Progenitor cell of endocrine pancreas (in vitro differentiated cells): ENCODE results near the gene AADAT. TPM values are rescaled to one million over a fixed set of nuclear protein-coding genes. Genes with fewer than 3 reads are reported as not detected.

Experiments
- DNase-seq: peaks from one replicate; pipeline ENCODE4 v3.0.0; 2021; ENCODE audit warnings: low spot score; ENCODE audit not compliant: unreplicated experiment
- H3K27ac Mint-ChIP-seq: 2 replicates; pipeline ENCODE4 v1.8.0; 2021; ENCODE audit warnings: mild to moderate bottlenecking, moderate library complexity, mixed read lengths
- H3K27me3 Mint-ChIP-seq: 2 replicates; pipeline ENCODE4 v1.8.0; 2021; ENCODE audit warnings: mixed read lengths
- H3K36me3 Mint-ChIP-seq: 2 replicates; pipeline ENCODE4 v1.8.0; 2022; ENCODE audit warnings: mixed read lengths; ENCODE audit not compliant: insufficient read depth
- H3K4me1 Mint-ChIP-seq: 2 replicates; pipeline ENCODE4 v1.8.0; 2021; ENCODE audit warnings: low read depth, mixed read lengths
- H3K4me3 Mint-ChIP-seq: 2 replicates; pipeline ENCODE4 v1.8.0; 2021; ENCODE audit warnings: low read depth, mild to moderate bottlenecking, moderate library complexity, mixed read lengths
- H3K9me3 Mint-ChIP-seq: 2 replicates; pipeline ENCODE4 v1.8.0; 2021; ENCODE audit warnings: low read depth, mixed read lengths
- total RNA-seq: library from RNA; stranded (reverse); gene quantifications from 2 replicates; pipeline ENCODE4 v1.2.1, GENCODE V29; 2021
- TF ChIP-seq, protein P1 (sequence below): fragments of 200-600 bp; sonication (generic); IDR thresholded peaks from one replicate; pipeline ENCODE4 v1.5.0; 2021; ENCODE audit warnings: antibody characterized with exemption, mild to moderate bottlenecking; ENCODE audit not compliant: unreplicated experiment

AADAT gene
- total RNA-seq, 1 donor from 2014 or later, result 34.1 TPM

GRCh38 chr4:170026253-170027021 is 63.3 kb downstream of the AADAT start, which contains the start of gene MFAP3L:
TSS of gene MFAP3L (minus strand) at chr4:170026395. CDS start at chr4:170005877, 20,518 bp downstream.
- Mint-ChIP-seq H3K4me3 (peak within 1 kb of the TSS; percentile 90), H3K27me3 (peaks cover 63% of the 10 kb centered on the region)
- TF ChIP-seq, protein P1, sequence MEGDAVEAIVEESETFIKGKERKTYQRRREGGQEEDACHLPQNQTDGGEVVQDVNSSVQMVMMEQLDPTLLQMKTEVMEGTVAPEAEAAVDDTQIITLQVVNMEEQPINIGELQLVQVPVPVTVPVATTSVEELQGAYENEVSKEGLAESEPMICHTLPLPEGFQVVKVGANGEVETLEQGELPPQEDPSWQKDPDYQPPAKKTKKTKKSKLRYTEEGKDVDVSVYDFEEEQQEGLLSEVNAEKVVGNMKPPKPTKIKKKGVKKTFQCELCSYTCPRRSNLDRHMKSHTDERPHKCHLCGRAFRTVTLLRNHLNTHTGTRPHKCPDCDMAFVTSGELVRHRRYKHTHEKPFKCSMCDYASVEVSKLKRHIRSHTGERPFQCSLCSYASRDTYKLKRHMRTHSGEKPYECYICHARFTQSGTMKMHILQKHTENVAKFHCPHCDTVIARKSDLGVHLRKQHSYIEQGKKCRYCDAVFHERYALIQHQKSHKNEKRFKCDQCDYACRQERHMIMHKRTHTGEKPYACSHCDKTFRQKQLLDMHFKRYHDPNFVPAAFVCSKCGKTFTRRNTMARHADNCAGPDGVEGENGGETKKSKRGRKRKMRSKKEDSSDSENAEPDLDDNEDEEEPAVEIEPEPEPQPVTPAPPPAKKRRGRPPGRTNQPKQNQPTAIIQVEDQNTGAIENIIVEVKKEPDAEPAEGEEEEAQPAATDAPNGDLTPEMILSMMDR, result peak; percentile 19

GRCh38 chr4:170025523-170026252 is 64.1 kb downstream of the AADAT start:
- Mint-ChIP-seq H3K36me3 (no peaks in the 10 kb centered on the region), H3K27ac (peak overlapping the region; percentile 70), H3K4me3 (peak overlapping the region; percentile 79), H3K27me3 (peaks cover 64% of the 10 kb centered on the region), H3K9me3 (no peaks in the 10 kb centered on the region), H3K4me1 (peaks cover 6% of the 10 kb centered on the region)
- TF ChIP-seq, protein P1, result no peak
- peak; percentile 9 for DNase-seq

More at GRCh38 chr4:170026253-170027021, 63.3 kb downstream of the AADAT start, which contains the start of gene MFAP3L:
- no peaks in the 10 kb centered on the region for H3K36me3 Mint-ChIP-seq
- DNase-seq, result peak; percentile 89
- H3K9me3 Mint-ChIP-seq, result no peaks in the 10 kb centered on the region
- peak within 1 kb of the TSS; percentile 96 for H3K27ac Mint-ChIP-seq
- H3K4me1 Mint-ChIP-seq, result peaks cover 6% of the 10 kb centered on the region

- peaks cover under 1% of the 10 kb centered on the region for H3K4me1 Mint-ChIP-seq
- H3K9me3 Mint-ChIP-seq, result no peaks in the 10 kb centered on the region
- H3K36me3 Mint-ChIP-seq, result no peaks in the 10 kb centered on the region
- no peak overlapping the region for H3K4me3 Mint-ChIP-seq
- no peak for DNase-seq
- TF ChIP-seq, protein P1, result no peak
- peaks cover 57% of the 10 kb centered on the region for H3K27me3 Mint-ChIP-seq
- H3K27ac Mint-ChIP-seq, result no peak overlapping the region
Observed at GRCh38 chr4:170022211-170022610, 67.5 kb downstream of the AADAT start.

DNA sequence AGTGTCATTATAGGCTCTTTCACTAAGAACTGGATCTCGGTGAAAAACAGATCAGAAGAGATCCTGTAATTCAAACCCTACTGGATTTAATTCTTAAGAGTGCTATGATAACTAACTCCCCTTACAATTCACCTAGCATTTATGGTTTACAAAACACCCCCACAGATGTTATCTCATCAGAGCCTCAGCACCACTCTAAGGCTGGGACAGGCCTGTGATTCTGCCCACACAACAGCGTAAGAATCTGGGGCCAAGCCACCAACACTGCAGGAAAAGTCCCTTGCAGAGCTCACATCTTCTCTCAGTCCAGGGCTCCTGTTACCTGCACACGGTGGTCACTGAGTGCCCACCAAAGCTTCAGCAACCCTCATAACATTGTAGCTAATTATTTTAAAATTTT is 72.5 kb downstream of the AADAT start:
- TF ChIP-seq, protein P1, result no peak
- no peaks in the 10 kb centered on the region for H3K4me1 Mint-ChIP-seq
- H3K27me3 Mint-ChIP-seq, result peaks cover 41% of the 10 kb centered on the region
- no peak for DNase-seq
- H3K36me3 Mint-ChIP-seq, result no peaks in the 10 kb centered on the region
- H3K4me3 Mint-ChIP-seq, result no peak overlapping the region
- H3K9me3 Mint-ChIP-seq, result no peaks in the 10 kb centered on the region
- no peak overlapping the region for H3K27ac Mint-ChIP-seq

- TF ChIP-seq, protein P1, result no peak
- Mint-ChIP-seq H3K27me3 (peaks cover 30% of the 10 kb centered on the region), H3K36me3 (no peaks in the 10 kb centered on the region), H3K4me1 (no peaks in the 10 kb centered on the region), H3K27ac (no peak overlapping the region), H3K9me3 (no peaks in the 10 kb centered on the region), H3K4me3 (no peak overlapping the region)
- no peak for DNase-seq
Observed at GRCh38 chr4:170015285-170015684, 74.5 kb downstream of the AADAT start.
